Measurements from ENCODE around the gene SLC25A39.

SLC25A39 gene

DNA sequence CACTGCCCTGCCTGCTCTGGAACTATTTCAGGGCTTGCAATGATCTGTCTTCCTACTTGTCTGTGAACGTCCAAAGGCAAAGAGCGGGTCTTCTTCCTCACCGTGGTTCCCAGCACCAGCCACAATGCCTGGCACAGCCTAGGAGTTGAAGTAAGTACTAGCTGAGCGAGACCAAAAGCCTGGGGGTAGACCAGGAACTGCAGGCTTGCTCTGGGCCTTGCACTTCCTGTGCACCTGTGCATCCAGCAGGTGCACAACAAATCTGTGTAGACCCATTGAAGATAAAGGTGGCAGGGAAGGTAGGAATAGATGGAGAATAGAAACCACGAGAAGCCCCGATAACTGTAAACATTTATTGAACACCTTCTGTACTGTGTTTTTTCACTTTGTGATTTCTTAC, 34.4 kb upstream of the SLC25A39 start:
- no peak for DNase-seq (ENCODE audit: low read depth)
- TF ChIP-seq, protein P1, sequence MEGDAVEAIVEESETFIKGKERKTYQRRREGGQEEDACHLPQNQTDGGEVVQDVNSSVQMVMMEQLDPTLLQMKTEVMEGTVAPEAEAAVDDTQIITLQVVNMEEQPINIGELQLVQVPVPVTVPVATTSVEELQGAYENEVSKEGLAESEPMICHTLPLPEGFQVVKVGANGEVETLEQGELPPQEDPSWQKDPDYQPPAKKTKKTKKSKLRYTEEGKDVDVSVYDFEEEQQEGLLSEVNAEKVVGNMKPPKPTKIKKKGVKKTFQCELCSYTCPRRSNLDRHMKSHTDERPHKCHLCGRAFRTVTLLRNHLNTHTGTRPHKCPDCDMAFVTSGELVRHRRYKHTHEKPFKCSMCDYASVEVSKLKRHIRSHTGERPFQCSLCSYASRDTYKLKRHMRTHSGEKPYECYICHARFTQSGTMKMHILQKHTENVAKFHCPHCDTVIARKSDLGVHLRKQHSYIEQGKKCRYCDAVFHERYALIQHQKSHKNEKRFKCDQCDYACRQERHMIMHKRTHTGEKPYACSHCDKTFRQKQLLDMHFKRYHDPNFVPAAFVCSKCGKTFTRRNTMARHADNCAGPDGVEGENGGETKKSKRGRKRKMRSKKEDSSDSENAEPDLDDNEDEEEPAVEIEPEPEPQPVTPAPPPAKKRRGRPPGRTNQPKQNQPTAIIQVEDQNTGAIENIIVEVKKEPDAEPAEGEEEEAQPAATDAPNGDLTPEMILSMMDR (IDR thresholded peaks at IDR 0.05; ENCODE audit: control insufficient read depth, insufficient read depth, low read depth, low read length, missing control alignments) = no peak
- no peak overlapping the region for H3K4me3 ChIP-seq (ENCODE audit: control insufficient read depth, low read depth, low read length)

DNA sequence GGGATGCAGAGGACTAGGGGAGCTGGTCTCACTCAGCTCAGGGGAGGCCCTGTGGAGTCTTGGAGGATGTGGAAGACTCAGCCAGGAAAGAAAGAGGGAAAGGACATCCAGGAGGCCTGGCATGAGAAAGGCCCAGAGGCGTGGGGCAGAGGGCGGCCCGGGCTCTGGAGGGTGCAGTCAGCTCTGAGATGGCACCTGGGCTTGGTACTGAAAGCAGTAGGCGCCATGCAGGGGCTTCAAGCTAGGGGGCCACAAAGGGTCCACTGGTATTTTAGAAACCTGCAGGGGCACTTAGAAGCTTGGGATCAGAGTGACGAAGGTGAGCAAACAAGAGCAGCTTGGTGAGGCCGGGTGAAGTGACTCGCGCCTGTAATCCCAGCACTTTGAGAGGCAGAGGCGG, 33.4 kb upstream of the SLC25A39 start:
- no peak overlapping the region for H3K4me3 ChIP-seq (ENCODE audit: control insufficient read depth, low read depth, low read length)
- no peak for DNase-seq (ENCODE audit: low read depth)
- TF ChIP-seq, protein P1 (IDR thresholded peaks at IDR 0.05; ENCODE audit: control insufficient read depth, insufficient read depth, low read depth, low read length, missing control alignments) = no peak

DNA sequence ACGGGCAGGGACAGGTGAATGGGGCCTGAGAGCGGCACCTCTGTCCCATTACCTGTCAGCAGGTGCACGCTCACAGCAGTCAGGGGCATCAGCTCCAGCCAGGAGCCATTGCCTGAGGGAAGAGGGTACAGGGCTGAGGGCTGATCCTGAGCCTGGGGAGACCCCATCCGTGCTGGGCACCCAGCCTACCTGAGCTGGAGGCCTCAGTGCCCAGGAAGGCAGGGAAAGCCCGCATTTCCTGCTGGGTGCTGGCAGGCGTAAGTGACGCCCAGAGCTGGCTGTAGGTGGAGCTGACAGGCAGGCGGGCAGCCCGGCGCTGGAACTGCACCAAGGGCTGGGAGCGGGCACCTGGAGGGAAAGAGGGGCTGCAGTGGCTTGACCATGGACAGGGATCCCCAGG, 31.6 kb upstream of the SLC25A39 start:
- DNase-seq (ENCODE audit: low read depth) = no peak
- no peak overlapping the region for H3K4me3 ChIP-seq (ENCODE audit: control insufficient read depth, low read depth, low read length)
- TF ChIP-seq, protein P1 (IDR thresholded peaks at IDR 0.05; ENCODE audit: control insufficient read depth, insufficient read depth, low read depth, low read length, missing control alignments) = no peak

DNA sequence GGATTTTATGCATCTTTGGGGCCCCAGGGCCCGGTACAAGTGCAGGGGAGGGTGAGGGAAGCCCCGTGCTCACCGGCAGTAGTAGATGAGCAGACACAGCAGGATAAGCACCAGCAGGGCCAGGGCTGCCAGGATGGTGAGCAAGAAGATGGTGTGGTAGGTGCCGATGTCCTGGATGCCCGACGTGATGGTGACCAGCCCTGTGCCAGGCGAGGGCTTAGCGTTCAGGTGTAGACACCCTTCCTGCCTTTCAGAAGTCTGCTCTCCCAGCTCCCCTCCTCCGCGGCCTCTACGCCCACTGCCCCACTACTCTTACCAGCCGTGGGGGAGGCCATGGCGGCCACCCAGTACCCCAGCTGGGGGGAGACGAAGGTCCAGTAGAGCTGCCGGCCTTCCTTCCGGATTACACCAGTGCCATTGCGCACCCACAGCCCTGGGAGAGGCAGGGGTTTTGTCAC, 31.0 kb upstream of the SLC25A39 start:
- no peak for DNase-seq (ENCODE audit: low read depth)
- no peak overlapping the region for H3K4me3 ChIP-seq (ENCODE audit: control insufficient read depth, low read depth, low read length)
- TF ChIP-seq, protein P1 (IDR thresholded peaks at IDR 0.05; ENCODE audit: control insufficient read depth, insufficient read depth, low read depth, low read length, missing control alignments) = no peak

DNA sequence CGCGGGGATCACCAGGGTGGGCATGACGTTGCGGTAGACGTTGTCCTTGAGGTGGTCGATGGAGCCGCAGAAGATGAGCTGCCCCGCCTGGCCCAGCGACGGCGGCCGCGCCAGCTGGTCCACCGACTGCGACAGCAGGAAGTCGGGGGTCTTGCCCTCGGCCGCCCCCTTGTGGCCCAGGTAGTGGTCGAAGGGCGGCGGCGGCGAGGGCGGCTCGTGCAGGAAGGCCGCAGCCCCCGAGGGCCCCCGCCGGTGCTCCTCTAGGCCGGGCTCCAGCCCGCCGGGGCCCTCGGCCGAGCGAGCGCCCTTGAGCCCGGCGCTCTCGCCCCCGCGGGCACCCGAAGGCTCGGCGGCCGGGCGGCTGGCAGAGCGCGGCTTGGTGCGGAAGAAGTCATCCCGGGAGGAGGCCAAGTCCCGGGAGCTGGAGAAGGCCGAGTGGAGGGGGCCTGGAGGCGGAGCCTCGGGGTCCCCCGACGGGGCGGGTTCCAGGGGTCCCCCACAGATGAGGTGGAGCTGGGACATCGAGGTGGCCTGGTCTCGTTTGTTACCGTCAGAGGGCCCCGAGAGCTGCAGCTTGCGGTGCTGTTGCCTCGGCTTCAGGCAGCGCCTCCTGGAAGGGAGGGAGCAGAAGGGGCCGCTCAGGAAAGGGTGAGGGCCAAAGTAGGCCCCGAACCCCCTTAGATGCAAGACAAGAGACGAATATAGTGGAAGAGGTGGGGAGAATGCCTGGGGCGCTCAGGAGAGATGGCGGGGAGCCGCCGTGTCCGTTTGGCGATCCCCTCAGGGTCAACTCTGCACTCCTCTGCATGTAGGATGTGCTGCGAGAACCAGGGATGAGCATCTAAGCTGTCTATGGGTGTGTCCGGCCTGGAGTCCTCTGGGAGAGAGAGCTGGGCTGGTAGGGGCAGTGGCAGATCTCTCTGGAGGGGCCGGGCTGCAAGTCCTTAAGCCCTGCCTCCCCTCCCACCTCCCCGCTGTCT, 30.2 kb upstream of the SLC25A39 start:
- DNase-seq (ENCODE audit: low read depth) = no peak
- no peak overlapping the region for H3K4me3 ChIP-seq (ENCODE audit: control insufficient read depth, low read depth, low read length)
- TF ChIP-seq, protein P1 (IDR thresholded peaks at IDR 0.05; ENCODE audit: control insufficient read depth, insufficient read depth, low read depth, low read length, missing control alignments) = no peak

DNA sequence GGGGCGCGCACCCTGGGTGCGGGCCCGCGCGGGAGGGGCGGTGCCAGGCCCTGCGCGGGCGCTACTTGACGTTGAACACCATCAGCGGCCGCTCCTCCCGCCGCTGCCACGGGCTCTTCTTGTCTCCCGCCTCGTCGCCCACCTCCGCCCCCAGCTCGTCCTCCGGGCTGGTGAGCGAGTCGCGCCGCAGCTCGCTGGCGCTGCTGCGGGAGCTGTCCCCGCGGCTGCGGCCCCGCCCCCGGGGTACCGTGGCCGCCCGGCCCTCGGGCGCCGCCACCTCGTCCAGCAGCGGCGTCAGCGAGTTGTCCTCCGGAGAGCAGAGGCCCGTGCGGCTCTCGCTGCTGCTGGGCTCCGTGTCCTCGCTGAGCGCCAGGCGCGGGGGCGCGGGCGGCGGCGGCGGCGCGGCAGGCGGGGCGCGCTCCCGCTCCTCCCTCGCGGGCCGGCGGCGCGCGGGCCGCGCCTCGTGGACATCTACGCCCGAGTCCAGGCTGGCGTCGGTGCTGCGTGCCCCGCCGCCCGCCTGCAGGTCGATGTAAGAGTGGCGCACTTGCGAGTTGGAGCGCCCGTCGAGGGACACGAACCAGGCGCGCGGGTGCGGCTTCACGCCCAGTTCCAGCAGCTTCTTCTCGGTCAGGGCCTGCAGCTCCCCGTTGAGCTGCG, 29.2 kb upstream of the SLC25A39 start:
- no peak for DNase-seq (ENCODE audit: low read depth)
- TF ChIP-seq, protein P1 (IDR thresholded peaks at IDR 0.05; ENCODE audit: control insufficient read depth, insufficient read depth, low read depth, low read length, missing control alignments) = no peak
- H3K4me3 ChIP-seq (ENCODE audit: control insufficient read depth, low read depth, low read length) = no peak overlapping the region

Data from AG09309 (cell line).